IMR-90 (cell line): ENCODE measurements around the gene CD96. TPM values are rescaled to one million over a fixed set of nuclear protein-coding genes. Genes with fewer than 3 reads are reported as not detected.

Experiments
- ATAC-seq: fragments of 200-7000 bp; cut with Tn5 transposase; 2 replicates; pipeline ENCODE4 v1.9.1; 2020; ENCODE audit warnings: low read depth, mild to moderate bottlenecking, moderate library complexity
- BruUV-seq: library from RNA; stranded (reverse); fragments of 400-500 nt; replicated peaks from 2 replicates; lab custom pipeline; 2021; lab: Mats Ljungman, UMichigan
- CTCF ChIA-PET: fragments of 300-600 bp; formaldehyde crosslinking; extraction: SDS; loops from one replicate; lab custom pipeline; 2021; ENCODE audit warnings: antibody characterized with exemption; lab: Yijun Ruan, JAX
- POLR2A ChIA-PET: fragments of 300-600 bp; sonication (Branson Sonifier 250); formaldehyde crosslinking; loops from one replicate; lab custom pipeline; 2022; ENCODE audit warnings: antibody characterized with exemption; ENCODE audit not compliant: unreplicated experiment; lab: Charles Lee
- DNase-seq: peaks from one replicate; pipeline ENCODE4 v3.0.0; 2013
- H2AFZ ChIP-seq: replicated peaks from 2 replicates; pipeline ENCODE3; 2013; ENCODE audit warnings: low read length, mild to moderate bottlenecking; ENCODE audit not compliant: poor library complexity
- H2AK5ac ChIP-seq: 2 replicates; pipeline ENCODE4 v1.6.1; 2013; ENCODE audit warnings: low read depth, low read length, inconsistent platforms
- H2AK9ac ChIP-seq: replicated peaks from 2 replicates; pipeline ENCODE3; 2013; ENCODE audit warnings: mild to moderate bottlenecking, low read depth, low read length, moderate library complexity; ENCODE audit not compliant: poor library complexity
- H2BK120ac ChIP-seq: 2 replicates; pipeline ENCODE4 v1.6.1; 2013; ENCODE audit warnings: low read depth, low read length, inconsistent platforms
- H2BK15ac ChIP-seq: 3 replicates; pipeline ENCODE4 v1.6.1; 2013; ENCODE audit warnings: low read depth, low read length, inconsistent platforms
- H2BK20ac ChIP-seq: 2 replicates; pipeline ENCODE4 v1.6.1; 2013; ENCODE audit warnings: low read depth, mild to moderate bottlenecking, inconsistent platforms, low read length, moderate library complexity
- H2BK5ac ChIP-seq: 2 replicates; pipeline ENCODE4 v1.6.1; 2013; ENCODE audit warnings: mild to moderate bottlenecking, low read depth, low read length, inconsistent platforms; ENCODE audit not compliant: poor library complexity, severe bottlenecking
- H3K14ac ChIP-seq: replicated peaks from 2 replicates; pipeline ENCODE4 v1.6.1; 2013; ENCODE audit warnings: low read depth, low read length, inconsistent platforms
- H3K18ac ChIP-seq: 2 replicates; pipeline ENCODE4 v1.6.1; 2013; ENCODE audit warnings: low read depth, low read length, control low read depth
- H3K23ac ChIP-seq: 2 replicates; pipeline ENCODE4 v1.6.1; 2013; ENCODE audit warnings: low read depth, low read length, inconsistent platforms
- H3K27ac ChIP-seq: 2 replicates; pipeline ENCODE4 v1.5.1; 2013; ENCODE audit warnings: mild to moderate bottlenecking, control low read depth, low read length; ENCODE audit not compliant: insufficient read depth
- H3K27me3 ChIP-seq: 2 replicates; pipeline ENCODE4 v1.6.1; 2013; ENCODE audit warnings: low read length; ENCODE audit not compliant: control insufficient read depth, insufficient read depth
- H3K36me3 ChIP-seq: 2 replicates; pipeline ENCODE4 v1.6.1; 2013; ENCODE audit warnings: low read length, mixed read lengths; ENCODE audit not compliant: control insufficient read depth, insufficient read depth
- H3K4ac ChIP-seq: 2 replicates; pipeline ENCODE4 v1.6.1; 2013; ENCODE audit warnings: low read depth, low read length, inconsistent platforms
- H3K4me1 ChIP-seq: 2 replicates; pipeline ENCODE4 v1.6.1; 2013; ENCODE audit warnings: low read length, mixed read lengths; ENCODE audit not compliant: control insufficient read depth, insufficient read depth
- H3K4me2 ChIP-seq: 2 replicates; pipeline ENCODE4 v1.6.1; 2013; ENCODE audit warnings: low read depth, mild to moderate bottlenecking, control low read depth, low read length, moderate library complexity
- H3K4me3 ChIP-seq: 2 replicates; pipeline ENCODE4 v1.5.1; 2013; ENCODE audit warnings: low read depth, mild to moderate bottlenecking, control low read depth, low read length, moderate library complexity; ENCODE audit not compliant: insufficient read depth
- H3K56ac ChIP-seq: 2 replicates; pipeline ENCODE4 v1.6.1; 2013; ENCODE audit warnings: low read length, inconsistent platforms; ENCODE audit not compliant: insufficient read depth; ENCODE audit errors: extremely low read depth
- H3K79me1 ChIP-seq, 2 experiments: 2 replicates each; pipeline ENCODE4 v1.6.1; 2013; ENCODE audit warnings: low read length in 2 of 2, inconsistent platforms in 1 of 2, low read depth in 1 of 2
- H3K9ac ChIP-seq: 2 replicates; pipeline ENCODE4 v1.6.1; 2013; ENCODE audit warnings: low read depth, low read length, control low read depth
- H3K9me1 ChIP-seq: 2 replicates; pipeline ENCODE4 v1.6.1; 2013; ENCODE audit warnings: low read length, inconsistent platforms; ENCODE audit not compliant: insufficient read depth
- H3K9me3 ChIP-seq: 2 replicates; pipeline ENCODE4 v1.6.1; 2013; ENCODE audit warnings: low read length; ENCODE audit not compliant: control insufficient read depth, insufficient read depth
- H4K20me1 ChIP-seq: 2 replicates; pipeline ENCODE4 v1.6.1; 2013; ENCODE audit warnings: low read length, inconsistent platforms; ENCODE audit not compliant: insufficient read depth
- H4K5ac ChIP-seq: 2 replicates; pipeline ENCODE4 v1.6.1; 2013; ENCODE audit warnings: mild to moderate bottlenecking, low read depth, low read length, control low read depth
- H4K8ac ChIP-seq, 2 experiments: 2 replicates each; pipeline ENCODE4 v1.6.1; 2013; ENCODE audit warnings: low read depth in 2 of 2, low read length in 2 of 2, control low read depth in 1 of 2, inconsistent platforms in 1 of 2
- H4K91ac ChIP-seq: 2 replicates; pipeline ENCODE4 v1.6.1; 2013; ENCODE audit warnings: low read depth, low read length, inconsistent platforms; ENCODE audit not compliant: insufficient read depth
- MAFK ChIP-seq: IDR thresholded peaks from 2 replicates; pipeline ENCODE4 v1.6.1; 2012; ENCODE audit warnings: low read depth, low read length, improper control_type of control experiment
- RAD21 ChIP-seq: IDR thresholded peaks from 2 replicates; pipeline ENCODE4 v1.6.1; 2012; ENCODE audit warnings: low read length, improper control_type of control experiment
- RCOR1 ChIP-seq: IDR thresholded peaks from 2 replicates; pipeline ENCODE4 v1.6.1; 2012; ENCODE audit warnings: mild to moderate bottlenecking, low read length, improper control_type of control experiment; ENCODE audit not compliant: insufficient replicate concordance
- SMC3 ChIP-seq: fragments of 150-350 bp; IDR thresholded peaks from 2 replicates; pipeline ENCODE4 v1.6.1; 2016; ENCODE audit warnings: low read depth, mild to moderate bottlenecking, antibody characterized with exemption, low read length, moderate library complexity
- WGBS, 2 experiments: methylation state at CpG; one replicate each; pipeline versions ENCODE4 v1.1.5 to v1.1.7; 2013; ENCODE audit warnings: missing lambda C conversion rate in 2 of 2; ENCODE audit not compliant: insufficient read length in 1 of 2; ENCODE audit errors: extremely low coverage in 2 of 2; 5-methylcytosine and 5-hydroxymethylcytosine counted together
- dilution Hi-C: fragments of 300-500 bp; cut with HindIII; formaldehyde crosslinking; loops from one replicate; pipeline ENCODE4 v1.14.3; 2018; ENCODE audit warnings: low sequenced_read_pairs; ENCODE audit not compliant: unreplicated experiment
- in situ Hi-C: fragments of 300-500 bp; cut with MboI; formaldehyde crosslinking; loops from 3 replicates; pipeline ENCODE4 v1.14.3; 2019; ENCODE audit warnings: low sequenced_read_pairs, inconsistent platforms, mixed read lengths
- intact Hi-C: fragments of 100-400 bp; cut with micrococcal nuclease; formaldehyde crosslinking; loops from 2 replicates; pipeline ENCODE4 v1.10.0; 2022
- polyA plus RNA-seq, 3 experiments: library from polyadenylated mRNA; depleted of rRNA; stranded (reverse); fragments of >200 nt; gene quantifications; 2 replicates each; pipeline ENCODE4 v1.2.3, GENCODE V29; 2012; ENCODE audit warnings: low replicate concordance in 1 of 3
- total RNA-seq: library from RNA; depleted of rRNA; stranded (reverse); fragments of >200 nt; gene quantifications from 2 replicates; pipeline ENCODE4 v1.2.3, GENCODE V29; 2012
- TF ChIP-seq, protein P1 (sequence below): conservative IDR thresholded peaks from 2 replicates; pipeline ENCODE4 v1.5.1; 2012; ENCODE audit warnings: mild to moderate bottlenecking, low read depth, low read length, improper control_type of control experiment

The CD96 gene
- total and polyA plus RNA-seq, 2 of the 4 experiments (the other 2 are of a cell fraction): 0.05 to 0.18 TPM

DNA sequence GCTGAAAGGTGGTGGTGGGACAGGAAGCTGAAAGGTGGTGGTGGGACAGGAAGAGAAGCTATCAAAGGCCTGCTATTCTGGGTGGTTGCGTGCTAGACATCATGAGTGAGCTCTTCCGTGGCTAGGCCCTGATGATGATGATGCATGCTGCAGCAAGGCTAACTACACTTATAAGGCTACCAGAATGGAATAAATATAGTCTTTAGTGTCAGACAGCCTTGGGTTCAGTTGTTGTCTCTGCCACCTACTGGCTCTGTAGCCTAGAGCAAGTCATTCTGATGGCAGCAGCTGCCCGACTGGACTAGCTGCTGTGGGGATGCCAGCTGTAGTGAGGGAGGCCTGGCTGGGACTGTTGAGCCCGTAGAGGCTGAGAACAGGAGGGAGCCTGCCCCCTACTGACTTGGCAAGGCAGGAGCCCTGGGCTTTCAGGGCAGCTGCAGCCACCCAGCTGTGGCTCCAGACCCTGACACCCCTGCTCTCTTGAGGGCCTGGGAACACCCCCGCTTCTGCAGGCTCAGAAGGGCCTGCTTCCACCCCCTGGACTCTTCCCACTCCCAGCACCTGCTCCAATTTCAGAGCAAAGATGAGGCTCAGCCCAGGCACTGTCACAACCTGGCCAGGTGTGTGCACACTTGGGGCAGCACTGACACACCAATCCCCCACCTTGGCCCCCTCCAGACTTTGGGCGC lies 74.6 kb downstream of the CD96 start:
- Histone ChIP-seq H3K18ac (no peak overlapping the region), H2BK120ac (no peak overlapping the region), H3K36me3 (no peaks in the 10 kb centered on the region), H2AK9ac (no peak overlapping the region), H3K4me3 (no peak overlapping the region), H3K9ac (no peak overlapping the region), H4K8ac (no peak overlapping the region), H3K14ac (no peak overlapping the region), H3K4me2 (no peak overlapping the region), H2BK20ac (no peak overlapping the region), H2AFZ (no peak overlapping the region), H4K91ac (no peak overlapping the region), H3K79me1 (no peaks in the 10 kb centered on the region), H2AK5ac (no peak overlapping the region), H4K5ac (no peak overlapping the region), H3K23ac (no peak overlapping the region), H3K56ac (no peak overlapping the region), H3K9me1 (peaks cover 3% of the 10 kb centered on the region; the same call in 1 of the 2 replicates), H3K4me1 (no peaks in the 10 kb centered on the region), H4K20me1 (no peaks in the 10 kb centered on the region), H3K9me3 (no peaks in the 10 kb centered on the region; the same call in 1 of the 2 replicates), H3K4ac (no peak overlapping the region), H2BK5ac (no peak overlapping the region), H3K27ac (no peak overlapping the region), H2BK15ac (no peak overlapping the region; the same call in 2 of the 3 replicates), H3K27me3 (no peaks in the 10 kb centered on the region)
- dilution Hi-C loops: no loop called here
- POLR2A ChIA-PET: no interaction called here
- intact Hi-C loops: no loop called here
- peak; percentile 9; the same call in 1 of the 2 replicates for TF ChIP-seq SMC3
- no peak for TF ChIP-seq MAFK
- TF ChIP-seq RAD21: peak; percentile 19; the same call in 1 of the 2 replicates
- TF ChIP-seq, protein P1, sequence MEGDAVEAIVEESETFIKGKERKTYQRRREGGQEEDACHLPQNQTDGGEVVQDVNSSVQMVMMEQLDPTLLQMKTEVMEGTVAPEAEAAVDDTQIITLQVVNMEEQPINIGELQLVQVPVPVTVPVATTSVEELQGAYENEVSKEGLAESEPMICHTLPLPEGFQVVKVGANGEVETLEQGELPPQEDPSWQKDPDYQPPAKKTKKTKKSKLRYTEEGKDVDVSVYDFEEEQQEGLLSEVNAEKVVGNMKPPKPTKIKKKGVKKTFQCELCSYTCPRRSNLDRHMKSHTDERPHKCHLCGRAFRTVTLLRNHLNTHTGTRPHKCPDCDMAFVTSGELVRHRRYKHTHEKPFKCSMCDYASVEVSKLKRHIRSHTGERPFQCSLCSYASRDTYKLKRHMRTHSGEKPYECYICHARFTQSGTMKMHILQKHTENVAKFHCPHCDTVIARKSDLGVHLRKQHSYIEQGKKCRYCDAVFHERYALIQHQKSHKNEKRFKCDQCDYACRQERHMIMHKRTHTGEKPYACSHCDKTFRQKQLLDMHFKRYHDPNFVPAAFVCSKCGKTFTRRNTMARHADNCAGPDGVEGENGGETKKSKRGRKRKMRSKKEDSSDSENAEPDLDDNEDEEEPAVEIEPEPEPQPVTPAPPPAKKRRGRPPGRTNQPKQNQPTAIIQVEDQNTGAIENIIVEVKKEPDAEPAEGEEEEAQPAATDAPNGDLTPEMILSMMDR: peak; percentile 28
- TF ChIP-seq RCOR1: no peak
- DNase-seq (peak; percentile 18), ATAC-seq (peak; percentile 60)
- no TSS peak for BruUV-seq
- 72% methylated on average over 3 of the region's 6 CpGs; no CpG with 5 or more reads in 1 of the 2 experiments for WGBS, 2 experiments
- CTCF ChIA-PET: interaction anchor here (0.7 to 2.1 kb wide), 7 partner anchors 12 to 53 kb away, joined by 3 to 18 read pairs (median 3); partner anchors contain the start of gene ZBED2
- in situ Hi-C loops: no loop called here
